HCT116 (cell line): ENCODE results near the gene PPP1R13L. TPM values are rescaled to one million over a fixed set of nuclear protein-coding genes. Genes with fewer than 3 reads are reported as not detected.
A peak's percentile ranks its signal among the peaks of the same experiment; 100 is the strongest.
"Not testable (repeated sequence)": the region's sequence is repeated elsewhere in the genome, so short reads cannot be mapped to it uniquely, and the experiment has no call there.

Experiments
- ATAC-seq: fragments of 200-7000 bp; cut with Tn5 transposase; 2 replicates; pipeline ENCODE4 v1.9.1; 2020; ENCODE audit warnings: mild to moderate bottlenecking, moderate library complexity
- BruUV-seq: library from RNA; stranded (reverse); fragments of 400-500 nt; replicated peaks from 2 replicates; lab custom pipeline; 2021; lab: Mats Ljungman, UMichigan
- CTCF ChIA-PET: fragments of 300-600 bp; sonication (Branson Sonifier 250); formaldehyde crosslinking; loops from one replicate; lab custom pipeline; 2021; ENCODE audit warnings: antibody characterized with exemption; lab: Charles Lee
- POLR2A ChIA-PET: fragments of 300-600, 350-600 bp; sonication (Branson Sonifier 250); formaldehyde crosslinking; loops from one replicate; lab custom pipeline; 2021; ENCODE audit warnings: antibody characterized with exemption; lab: Charles Lee
- RAD21 ChIA-PET, 2 experiments: fragments of 300-600 bp; sonication (Branson Sonifier 250); formaldehyde crosslinking; loops; one replicate each; lab custom pipeline; 2023; ENCODE audit warnings: low total read pairs in 2 of 2; ENCODE audit not compliant: uncharacterized antibody in 2 of 2, unreplicated experiment in 2 of 2, low non-redundant PET in 1 of 2; lab: Charles Lee
- DNase-seq: peaks from one replicate; pipeline ENCODE4 v3.0.0-alpha.2; 2010; ENCODE audit warnings: low read depth, low spot score
- H2AFZ ChIP-seq: fragments of 200-600 bp; shearing (Covaris generic), sonication (generic); 2 replicates; pipeline ENCODE4 v1.6.1; 2017; ENCODE audit warnings: low read depth, mixed run types, mixed read lengths, antibody characterized with exemption, low read length; ENCODE audit not compliant: poor library complexity, severe bottlenecking
- H3K27ac ChIP-seq: 2 replicates; pipeline ENCODE4 v1.5.1; 2012; ENCODE audit warnings: low read depth, low read length
- H3K27me3 ChIP-seq: fragments of 200-600 bp; sonication (generic); 2 replicates; pipeline ENCODE4 v1.6.1; 2016; ENCODE audit warnings: mixed run types, low read length, mixed read lengths; ENCODE audit not compliant: insufficient read depth
- H3K36me3 ChIP-seq, 2 experiments: fragments of 200-500 bp in 1 of 2; fragments of 200-600 bp in 1 of 2; sonication (Bioruptor generic) in 1 of 2; sonication (generic) in 1 of 2; 2 replicates each; pipeline versions ENCODE4 v1.5.1 to v1.6.1; 2014 to 2016; ENCODE audit warnings: low read length in 2 of 2, inconsistent platforms in 1 of 2, mixed read lengths in 1 of 2, mixed run types in 1 of 2; ENCODE audit not compliant: insufficient read depth in 2 of 2, control insufficient read depth in 1 of 2
- H3K4me1 ChIP-seq, 2 experiments: fragments of 200-600 bp in 1 of 2; sonication (generic) in 1 of 2; 2 replicates each; pipeline versions ENCODE4 v1.5.1 to v1.6.1; 2012 to 2017; ENCODE audit warnings: low read length in 2 of 2, inconsistent platforms in 1 of 2, mild to moderate bottlenecking in 1 of 2, mixed read lengths in 1 of 2, mixed run types in 1 of 2, moderate library complexity in 1 of 2; ENCODE audit not compliant: insufficient read depth in 2 of 2, control insufficient read depth in 1 of 2
- H3K4me2 ChIP-seq: fragments of 200-600 bp; sonication (generic); 2 replicates; pipeline ENCODE4 v1.6.1; 2017; ENCODE audit warnings: mixed run types, low read length, mixed read lengths
- H3K4me3 ChIP-seq, 2 experiments: fragments of 200-600 bp in 1 of 2; sonication (generic) in 1 of 2; replicated peaks in 1 of 2; 2 replicates each; pipeline ENCODE4 v1.5.1; 2011 to 2016; ENCODE audit warnings: low read length in 2 of 2, control low read depth in 1 of 2, low read depth in 1 of 2, mild to moderate bottlenecking in 1 of 2, mixed read lengths in 1 of 2, mixed run types in 1 of 2
- H3K79me2 ChIP-seq: fragments of 200-600 bp; sonication (generic); 2 replicates; pipeline ENCODE4 v1.6.1; 2017; ENCODE audit warnings: mild to moderate bottlenecking, mixed run types, low read length, moderate library complexity, mixed read lengths; ENCODE audit not compliant: insufficient read depth
- H3K9ac ChIP-seq: fragments of 200-600 bp; sonication (generic); 2 replicates; pipeline ENCODE4 v1.6.1; 2016; ENCODE audit warnings: low read length, mixed read lengths
- H3K9me2 ChIP-seq: fragments of 200-600 bp; sonication (generic), shearing (Covaris generic); 2 replicates; pipeline ENCODE4 v1.6.1; 2017; ENCODE audit warnings: mixed run types, mild to moderate bottlenecking, moderate library complexity; ENCODE audit not compliant: insufficient read depth
- H3K9me3 ChIP-seq, 2 experiments: fragments of 200-500 bp in 1 of 2; fragments of 200-600 bp in 1 of 2; sonication (Bioruptor generic) in 1 of 2; sonication (generic) in 1 of 2; 2 replicates each; pipeline ENCODE4 v1.6.1; 2014 to 2017; ENCODE audit warnings: low read length in 2 of 2, mixed read lengths in 2 of 2, inconsistent platforms in 1 of 2, low read depth in 1 of 2, mild to moderate bottlenecking in 1 of 2, mixed run types in 1 of 2, moderate library complexity in 1 of 2; ENCODE audit not compliant: control insufficient read depth in 1 of 2, insufficient read depth in 1 of 2
- H4K20me1 ChIP-seq: fragments of 200-600 bp; sonication (generic), shearing (Covaris generic); 2 replicates; pipeline ENCODE4 v1.6.1; 2017; ENCODE audit warnings: mixed run types, mild to moderate bottlenecking, moderate library complexity; ENCODE audit not compliant: insufficient read depth
- CBX3 ChIP-seq: IDR thresholded peaks from 2 replicates; pipeline ENCODE4 v1.6.1; 2012; ENCODE audit warnings: low read depth
- EZH2phosphoT487 ChIP-seq: fragments of 200-600 bp; IDR thresholded peaks from 2 replicates; pipeline ENCODE4 v1.6.1; 2018; ENCODE audit warnings: antibody characterized with exemption, borderline replicate concordance
- FOSL1 ChIP-seq: IDR thresholded peaks from 2 replicates; pipeline ENCODE4 v1.6.1; 2012; ENCODE audit warnings: low read depth
- MAX ChIP-seq: IDR thresholded peaks from 2 replicates; pipeline ENCODE4 v1.6.1; 2012
- POLR2A ChIP-seq: IDR thresholded peaks from 2 replicates; pipeline ENCODE4 v1.7.0; 2011; ENCODE audit warnings: borderline replicate concordance; ENCODE audit not compliant: insufficient read depth, insufficient read length; ENCODE audit errors: extremely low read depth
- RAD21 ChIP-seq: IDR thresholded peaks from 2 replicates; pipeline ENCODE4 v1.6.1; 2012; ENCODE audit warnings: low read depth, mild to moderate bottlenecking
- REST ChIP-seq: IDR thresholded peaks from 2 replicates; pipeline ENCODE4 v1.6.1; 2012; ENCODE audit warnings: low read depth
- YY1 ChIP-seq: IDR thresholded peaks from 2 replicates; pipeline ENCODE4 v1.6.1; 2011; ENCODE audit warnings: low read length, low read depth, moderate library complexity, mild to moderate bottlenecking; ENCODE audit not compliant: insufficient replicate concordance; ENCODE audit errors: extremely low read depth
- ZFX ChIP-seq: fragments of 450-650 bp; IDR thresholded peaks from 2 replicates; pipeline ENCODE4 v1.6.1; 2017
- intact Hi-C: fragments of 100-400 bp; cut with micrococcal nuclease; formaldehyde crosslinking; loops from 2 replicates; pipeline ENCODE4 v1.10.0; 2022
- total RNA-seq: library from RNA; stranded (reverse); gene quantifications from one replicate; pipeline ENCODE4 v1.2.1, GENCODE V29; 2021; ENCODE audit not compliant: unreplicated experiment

The PPP1R13L gene
- total RNA-seq, 1 experiment from 2014 or later, result 89.1 TPM

GRCh38 chr19:45334881-45335280, 70.0 kb downstream of the PPP1R13L start:
- ATAC-seq, H3K4me2 ChIP-seq, H3K27ac ChIP-seq, H3K27me3 ChIP-seq, RAD21 ChIA-PET, H4K20me1 ChIP-seq, DNase-seq: not testable (repeated sequence)
- H3K4me1 ChIP-seq, result peaks cover 9 to 34% of the 10 kb centered on the region in 2 experiments
- 0 out of 2 replicates have a peak, but pooled peaks have one; percentile 21 for TF ChIP-seq CBX3
- TF ChIP-seq, all 23 proteins: peak for 1; not testable (repeated sequence) for 22
- intact Hi-C loops, result loop anchor here (5.0 kb wide), 2 partner anchors 258 to 533 kb away; partner anchors contain the start of genes GEMIN7 and ZNF296
- ChIA-PET CTCF (interaction anchor here (1.7 kb wide), 1 partner anchor 9 kb away, joined by 3 read pairs; no protein-coding TSS in a partner anchor), POLR2A (interaction anchor here (1.5 kb wide), 1 partner anchor 9 kb away, joined by 4 read pairs; no protein-coding TSS in a partner anchor)
- not testable (repeated sequence) for BruUV-seq, H3K9ac ChIP-seq, H3K36me3 ChIP-seq, H2AFZ ChIP-seq, H3K9me2 ChIP-seq, H3K79me2 ChIP-seq, H3K4me3 ChIP-seq, H3K9me3 ChIP-seq

GRCh38 chr19:45333609-45334303, 71.1 kb downstream of the PPP1R13L start:
- H3K36me3 ChIP-seq, result no peaks in the 10 kb centered on the region
- ATAC-seq (no peak), DNase-seq (no peak)
- no peak overlapping the region for H3K9ac ChIP-seq
- no TSS peak for BruUV-seq
- no peak overlapping the region for H3K4me2 ChIP-seq
- CTCF ChIA-PET, result no interaction called here
- H3K4me1 ChIP-seq, result peaks cover 9 to 29% of the 10 kb centered on the region in 2 experiments
- peak overlapping the region; percentile 15 for H2AFZ ChIP-seq
- no peaks in the 10 kb centered on the region for H3K9me3 ChIP-seq
- no peaks in the 10 kb centered on the region for H4K20me1 ChIP-seq
- H3K4me3 ChIP-seq, result no peak overlapping the region
- POLR2A ChIA-PET, result interaction anchor here (0.6 kb wide), 1 partner anchor 313 kb away, joined by 3 read pairs; no protein-coding TSS in a partner anchor
- TF ChIP-seq POLR2A, result no peak
- no peak for TF ChIP-seq RAD21
- no peak for TF ChIP-seq REST
- TF ChIP-seq EZH2phosphoT487, result no peak
- no peak for TF ChIP-seq FOSL1
- no peak for TF ChIP-seq MAX
- no peak for TF ChIP-seq YY1
- TF ChIP-seq ZFX, result 0 out of 2 replicates have a peak, but pooled peaks have one; percentile 11
- H3K9me2 ChIP-seq, result no peaks in the 10 kb centered on the region
- intact Hi-C loops, result no loop called here
- RAD21 ChIA-PET, result no interaction called here
- no peaks in the 10 kb centered on the region for H3K79me2 ChIP-seq
- no peaks in the 10 kb centered on the region for H3K27me3 ChIP-seq
- H3K27ac ChIP-seq, result no peak overlapping the region
